ENCODE results near the gene SARDH. TPM values are rescaled to one million over a fixed set of nuclear protein-coding genes. Genes with fewer than 3 reads are reported as not detected.

Gene SARDH
- total and polyA plus RNA-seq, 2 donors (not counting 1 experiment from before 2014, with no cell fraction given), result 0.03 to 0.07 TPM

GRCh38 chr9:133726401-133727276 is 11.5 kb downstream of the SARDH start:
- POLR2A ChIA-PET, result no interaction called here
- Mint-ChIP-seq H3K27me3 (peaks cover 33% of the 10 kb centered on the region), H3K4me3 (no peak overlapping the region)

More at GRCh38 chr9:133726401-133727276, 11.5 kb downstream of the SARDH start:
- Histone ChIP-seq H3K9ac (ENCODE audit: low read length) (no peak overlapping the region), H3K9me3 (ENCODE audit: control extremely low read depth in 1 of 3, control insufficient read depth in 2 of 3, insufficient read depth in 1 of 3, low read length in 2 of 3) (no peaks in the 10 kb centered on the region), H4K20me1 (ENCODE audit: control insufficient read depth, insufficient read depth, low read length, poor library complexity, severe bottlenecking) (no peaks in the 10 kb centered on the region), H3K36me3 (replicated peaks in 1 of 2; ENCODE audit: control extremely low read depth in 1 of 2, control insufficient read depth in 1 of 2, extremely low read depth in 1 of 2, insufficient read depth in 2 of 2, low read length in 1 of 2) (no peaks in the 10 kb centered on the region), H3K4me3 (ENCODE audit: control extremely low read depth in 1 of 5, extremely low read depth in 1 of 5, insufficient read depth in 1 of 5, low read depth in 2 of 5, low read length in 4 of 5) (no peak overlapping the region), H3K27ac (ENCODE audit: low read length in 2 of 2) (no peak overlapping the region), H3K4me2 (replicated peaks; ENCODE audit: low read depth, low read length, poor library complexity, severe bottlenecking) (no peak overlapping the region), H3K79me2 (ENCODE audit: control insufficient read depth, insufficient read depth, low read length) (no peaks in the 10 kb centered on the region), H2AFZ (ENCODE audit: insufficient read depth, low read depth, low read length, poor library complexity, severe bottlenecking) (no peak overlapping the region), H3K4me1 (ENCODE audit: control insufficient read depth in 2 of 2, insufficient read depth in 2 of 2, low read length in 2 of 2) (no peaks in the 10 kb centered on the region), H3K27me3 (replicated peaks in 1 of 4; ENCODE audit: control extremely low read depth in 1 of 4, control insufficient read depth in 3 of 4, insufficient read depth in 4 of 4, low read length in 3 of 4) (peaks cover 0 to 27% (median 8%) of the 10 kb centered on the region in 4 experiments)
- no peak for ATAC-seq (ENCODE audit: low read depth)
- intact Hi-C loops (cut with micrococcal nuclease), result loop anchor here (5.0 kb wide), 1 partner anchor 194 kb away; the partner anchor contains the start of gene ADAMTSL2
- Mint-ChIP-seq H3K27ac (peak overlapping the region; percentile 7), H3K9me3 (ENCODE audit: insufficient read depth) (no peaks in the 10 kb centered on the region), H3K4me1 (peaks cover 7% of the 10 kb centered on the region)
- TF ChIP-seq EZH2 (IDR thresholded peaks at IDR 0.05; ENCODE audit: borderline replicate concordance, insufficient read depth, low read depth, low read length, poor library complexity, severe bottlenecking), result no peak
- TF ChIP-seq, protein P1, sequence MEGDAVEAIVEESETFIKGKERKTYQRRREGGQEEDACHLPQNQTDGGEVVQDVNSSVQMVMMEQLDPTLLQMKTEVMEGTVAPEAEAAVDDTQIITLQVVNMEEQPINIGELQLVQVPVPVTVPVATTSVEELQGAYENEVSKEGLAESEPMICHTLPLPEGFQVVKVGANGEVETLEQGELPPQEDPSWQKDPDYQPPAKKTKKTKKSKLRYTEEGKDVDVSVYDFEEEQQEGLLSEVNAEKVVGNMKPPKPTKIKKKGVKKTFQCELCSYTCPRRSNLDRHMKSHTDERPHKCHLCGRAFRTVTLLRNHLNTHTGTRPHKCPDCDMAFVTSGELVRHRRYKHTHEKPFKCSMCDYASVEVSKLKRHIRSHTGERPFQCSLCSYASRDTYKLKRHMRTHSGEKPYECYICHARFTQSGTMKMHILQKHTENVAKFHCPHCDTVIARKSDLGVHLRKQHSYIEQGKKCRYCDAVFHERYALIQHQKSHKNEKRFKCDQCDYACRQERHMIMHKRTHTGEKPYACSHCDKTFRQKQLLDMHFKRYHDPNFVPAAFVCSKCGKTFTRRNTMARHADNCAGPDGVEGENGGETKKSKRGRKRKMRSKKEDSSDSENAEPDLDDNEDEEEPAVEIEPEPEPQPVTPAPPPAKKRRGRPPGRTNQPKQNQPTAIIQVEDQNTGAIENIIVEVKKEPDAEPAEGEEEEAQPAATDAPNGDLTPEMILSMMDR (IDR thresholded peaks at IDR 0.05), result peak; percentile 39
- CTCF ChIA-PET, result interaction anchor here (1.1 to 3.2 kb wide), 6 partner anchors 12 to 705 kb away, joined by 3 to 13 read pairs (median 8); partner anchors contain the start of gene SARDH
- WGBS (ENCODE audit: insufficient coverage), result 44% methylated on average over 11 of the region's 14 CpGs
- no peak for DNase-seq
